SK-N-SH treated with all-trans-retinoic acid at 6 μM for 48 hours (cell line): ENCODE results near the gene ACOT2.

Experiments used
- BACH2 ChIP-seq: fragments of 250-450 bp; sonication (Bioruptor Pico); IDR thresholded peaks from 2 replicates; pipeline ENCODE4 v1.9.0; 2021; ENCODE audit warnings: mild to moderate bottlenecking, borderline replicate concordance
- OSR1 ChIP-seq: fragments of 250-450 bp; sonication (Bioruptor Pico); IDR thresholded peaks from 2 replicates; pipeline ENCODE4 v1.8.0; 2022; ENCODE audit warnings: moderate library complexity, mild to moderate bottlenecking, inconsistent platforms
- TSHZ2 ChIP-seq: fragments of 250-450 bp; sonication (Bioruptor Pico); IDR thresholded peaks from 2 replicates; pipeline ENCODE4 v1.5.0; 2020; ENCODE audit warnings: mild to moderate bottlenecking, moderate library complexity
- ZC3H10 ChIP-seq: fragments of 250-450 bp; sonication (Bioruptor Pico); IDR thresholded peaks from 2 replicates; pipeline ENCODE4 v1.5.1; 2021; ENCODE audit warnings: mild to moderate bottlenecking, moderate library complexity
- TF ChIP-seq, protein P1 (sequence below): fragments of 250-450 bp; sonication (Bioruptor Pico); IDR thresholded peaks from 2 replicates; pipeline ENCODE4 v1.8.0; 2020; ENCODE audit warnings: mild to moderate bottlenecking, moderate library complexity, borderline replicate concordance

- no peak for TF ChIP-seq ZC3H10 (CRISPR knock-in tag)
- TF ChIP-seq TSHZ2 (CRISPR knock-in tag) = no peak
- TF ChIP-seq, protein P1, sequence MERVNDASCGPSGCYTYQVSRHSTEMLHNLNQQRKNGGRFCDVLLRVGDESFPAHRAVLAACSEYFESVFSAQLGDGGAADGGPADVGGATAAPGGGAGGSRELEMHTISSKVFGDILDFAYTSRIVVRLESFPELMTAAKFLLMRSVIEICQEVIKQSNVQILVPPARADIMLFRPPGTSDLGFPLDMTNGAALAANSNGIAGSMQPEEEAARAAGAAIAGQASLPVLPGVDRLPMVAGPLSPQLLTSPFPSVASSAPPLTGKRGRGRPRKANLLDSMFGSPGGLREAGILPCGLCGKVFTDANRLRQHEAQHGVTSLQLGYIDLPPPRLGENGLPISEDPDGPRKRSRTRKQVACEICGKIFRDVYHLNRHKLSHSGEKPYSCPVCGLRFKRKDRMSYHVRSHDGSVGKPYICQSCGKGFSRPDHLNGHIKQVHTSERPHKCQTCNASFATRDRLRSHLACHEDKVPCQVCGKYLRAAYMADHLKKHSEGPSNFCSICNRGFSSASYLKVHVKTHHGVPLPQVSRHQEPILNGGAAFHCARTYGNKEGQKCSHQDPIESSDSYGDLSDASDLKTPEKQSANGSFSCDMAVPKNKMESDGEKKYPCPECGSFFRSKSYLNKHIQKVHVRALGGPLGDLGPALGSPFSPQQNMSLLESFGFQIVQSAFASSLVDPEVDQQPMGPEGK (CRISPR knock-in tag) = no peak
- TF ChIP-seq OSR1 (CRISPR knock-in tag) = no peak
- TF ChIP-seq BACH2 (CRISPR knock-in tag) = no peak
Observed at GRCh38 chr14:73553845-73554244, 15.2 kb upstream of the ACOT2 start.
